Measurements from ENCODE around the gene PLA2G4D. TPM values are rescaled to one million over a fixed set of nuclear protein-coding genes. Genes with fewer than 3 reads are reported as not detected.
"Not testable (repeated sequence)": the region's sequence is repeated elsewhere in the genome, so short reads cannot be mapped to it uniquely, and the experiment has no call there.

The PLA2G4D gene
- total RNA-seq, 1 experiment from 2014 or later: not detected

- DNase-seq (ENCODE audit: low read depth, low spot score) (no peak), ATAC-seq (no peak)
- H3K4me3 ChIP-seq (ENCODE audit: low read depth in 2 of 2, low read length in 2 of 2): no peak overlapping the region
- in situ Hi-C loops (cut with HindIII; ENCODE audit: low pct_unique_long_range_greater_than_20kb, low sequenced_read_pairs): no loop called here
- TF ChIP-seq, protein P1, sequence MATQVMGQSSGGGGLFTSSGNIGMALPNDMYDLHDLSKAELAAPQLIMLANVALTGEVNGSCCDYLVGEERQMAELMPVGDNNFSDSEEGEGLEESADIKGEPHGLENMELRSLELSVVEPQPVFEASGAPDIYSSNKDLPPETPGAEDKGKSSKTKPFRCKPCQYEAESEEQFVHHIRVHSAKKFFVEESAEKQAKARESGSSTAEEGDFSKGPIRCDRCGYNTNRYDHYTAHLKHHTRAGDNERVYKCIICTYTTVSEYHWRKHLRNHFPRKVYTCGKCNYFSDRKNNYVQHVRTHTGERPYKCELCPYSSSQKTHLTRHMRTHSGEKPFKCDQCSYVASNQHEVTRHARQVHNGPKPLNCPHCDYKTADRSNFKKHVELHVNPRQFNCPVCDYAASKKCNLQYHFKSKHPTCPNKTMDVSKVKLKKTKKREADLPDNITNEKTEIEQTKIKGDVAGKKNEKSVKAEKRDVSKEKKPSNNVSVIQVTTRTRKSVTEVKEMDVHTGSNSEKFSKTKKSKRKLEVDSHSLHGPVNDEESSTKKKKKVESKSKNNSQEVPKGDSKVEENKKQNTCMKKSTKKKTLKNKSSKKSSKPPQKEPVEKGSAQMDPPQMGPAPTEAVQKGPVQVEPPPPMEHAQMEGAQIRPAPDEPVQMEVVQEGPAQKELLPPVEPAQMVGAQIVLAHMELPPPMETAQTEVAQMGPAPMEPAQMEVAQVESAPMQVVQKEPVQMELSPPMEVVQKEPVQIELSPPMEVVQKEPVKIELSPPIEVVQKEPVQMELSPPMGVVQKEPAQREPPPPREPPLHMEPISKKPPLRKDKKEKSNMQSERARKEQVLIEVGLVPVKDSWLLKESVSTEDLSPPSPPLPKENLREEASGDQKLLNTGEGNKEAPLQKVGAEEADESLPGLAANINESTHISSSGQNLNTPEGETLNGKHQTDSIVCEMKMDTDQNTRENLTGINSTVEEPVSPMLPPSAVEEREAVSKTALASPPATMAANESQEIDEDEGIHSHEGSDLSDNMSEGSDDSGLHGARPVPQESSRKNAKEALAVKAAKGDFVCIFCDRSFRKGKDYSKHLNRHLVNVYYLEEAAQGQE (IDR thresholded peaks at IDR 0.05; ENCODE audit: insufficient read depth in 1 of 2, low read depth in 2 of 2, low read length in 1 of 2): no peak
- TF ChIP-seq SIN3A (IDR thresholded peaks at IDR 0.05; ENCODE audit: borderline replicate concordance, insufficient read depth, low read depth, low read length): no peak
- TF ChIP-seq CTCF (IDR thresholded peaks at IDR 0.05): no peak
- TF ChIP-seq POLR2AphosphoS5 (IDR thresholded peaks at IDR 0.05; ENCODE audit: low read depth, low read length): no peak
- no peak for TF ChIP-seq TCF7L2 (IDR thresholded peaks at IDR 0.05; ENCODE audit: low read depth, low read length)
- no peaks in the 10 kb centered on the region; the same call in 1 of the 2 replicates for H3K27me3 ChIP-seq (ENCODE audit: control insufficient read depth, insufficient read depth, low read length)
- no TSS peak for BruUV-seq (replicated peaks)
- 0 out of 2 replicates have a peak, but pooled peaks cover 2% of the 10 kb centered on the region for H3K4me1 ChIP-seq (ENCODE audit: control insufficient read depth, insufficient read depth, low read length)
- intact Hi-C loops (cut with micrococcal nuclease; ENCODE audit: unreplicated experiment): no loop called here
- CTCF ChIA-PET: interaction anchor here (0.5 to 1.2 kb wide), 2 partner anchors 37 to 42 kb away, joined by 3 to 8 read pairs; no protein-coding TSS in a partner anchor
- no peaks in the 10 kb centered on the region for H3K9me3 ChIP-seq (ENCODE audit: control insufficient read depth, insufficient read depth, low read depth, low read length)
- POLR2A ChIA-PET: interaction anchor here (0.7 kb wide), 1 partner anchor 342 kb away, joined by 5 read pairs; no protein-coding TSS in a partner anchor
- H3K27ac ChIP-seq (ENCODE audit: low read length): no peak overlapping the region
- no peaks in the 10 kb centered on the region for H3K36me3 ChIP-seq (ENCODE audit: control insufficient read depth, insufficient read depth, low read length)
Measured at GRCh38 chr15:42093966-42094365, 396 bp downstream of the PLA2G4D start.

DNA sequence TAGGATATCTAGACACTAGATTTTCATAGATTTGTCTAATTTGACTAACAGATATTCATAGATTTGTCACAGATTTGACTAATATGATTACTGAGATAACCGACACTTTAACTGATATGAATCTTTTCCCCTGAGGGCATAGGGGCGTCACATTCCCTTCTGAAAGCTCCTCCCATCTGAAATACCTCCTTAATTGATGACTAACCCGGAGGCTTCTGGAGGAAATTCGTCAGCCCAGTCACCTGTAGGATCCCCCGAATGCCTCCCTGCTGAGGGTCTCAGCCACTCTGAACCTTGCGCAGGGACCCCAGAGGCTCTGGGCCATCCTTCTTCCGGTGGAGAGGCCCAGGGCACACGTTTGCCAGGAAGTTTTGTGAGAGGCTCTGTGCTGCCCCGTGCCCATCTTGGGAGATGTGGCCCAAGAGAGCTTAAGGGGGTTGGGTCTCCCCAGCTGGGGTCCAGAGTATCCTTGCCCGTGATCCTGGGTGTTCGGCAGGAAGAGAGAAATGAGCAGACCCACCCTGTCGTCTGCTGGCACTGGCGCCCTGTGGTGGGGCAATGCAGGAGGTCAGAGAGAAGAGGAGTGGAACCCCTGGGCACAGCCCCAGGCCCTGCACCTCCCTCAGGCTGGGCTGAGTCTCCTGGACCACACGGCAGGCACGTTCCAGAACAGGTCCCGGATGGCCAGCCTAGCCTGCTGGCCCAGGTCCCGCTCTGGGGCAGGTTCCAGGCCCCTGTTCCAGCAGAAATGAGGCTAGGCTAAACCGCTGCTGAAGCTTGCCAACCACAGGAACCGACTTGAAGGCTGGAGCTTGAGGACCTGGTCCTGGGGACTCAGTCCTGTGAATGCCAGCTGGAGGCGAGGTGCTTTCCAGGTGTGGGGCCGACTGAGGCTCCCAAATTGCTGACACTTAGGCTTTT is 1.7 kb downstream of the PLA2G4D start:
- Histone ChIP-seq H3K9me3 (ENCODE audit: control insufficient read depth, insufficient read depth, low read depth, low read length) (no peaks in the 10 kb centered on the region), H3K27ac (ENCODE audit: low read length) (no peak overlapping the region), H3K27me3 (ENCODE audit: control insufficient read depth, insufficient read depth, low read length) (no peaks in the 10 kb centered on the region), H3K4me1 (ENCODE audit: control insufficient read depth, insufficient read depth, low read length) (0 out of 2 replicates have a peak, but pooled peaks cover 2% of the 10 kb centered on the region), H3K36me3 (ENCODE audit: control insufficient read depth, insufficient read depth, low read length) (no peaks in the 10 kb centered on the region), H3K4me3 (ENCODE audit: low read depth in 2 of 2, low read length in 2 of 2) (no peak overlapping the region)
- in situ Hi-C loops (cut with HindIII; ENCODE audit: low pct_unique_long_range_greater_than_20kb, low sequenced_read_pairs) (no loop called here), intact Hi-C loops (cut with micrococcal nuclease; ENCODE audit: unreplicated experiment) (no loop called here)
- no peak for ATAC-seq
- CTCF ChIA-PET: interaction anchor here (0.7 kb wide), 1 partner anchor 198 kb away, joined by 6 read pairs; no protein-coding TSS in a partner anchor
- TF ChIP-seq SIN3A (IDR thresholded peaks at IDR 0.05; ENCODE audit: borderline replicate concordance, insufficient read depth, low read depth, low read length): no peak
- TF ChIP-seq, protein P1 (IDR thresholded peaks at IDR 0.05; ENCODE audit: insufficient read depth in 1 of 2, low read depth in 2 of 2, low read length in 1 of 2): no peak
- no peak for TF ChIP-seq TCF7L2 (IDR thresholded peaks at IDR 0.05; ENCODE audit: low read depth, low read length)
- no peak for TF ChIP-seq POLR2AphosphoS5 (IDR thresholded peaks at IDR 0.05; ENCODE audit: low read depth, low read length)
- TF ChIP-seq CTCF (IDR thresholded peaks at IDR 0.05): no peak
- POLR2A ChIA-PET: no interaction called here
- BruUV-seq (replicated peaks): no TSS peak
- DNase-seq (ENCODE audit: low read depth, low spot score): no peak

DNA sequence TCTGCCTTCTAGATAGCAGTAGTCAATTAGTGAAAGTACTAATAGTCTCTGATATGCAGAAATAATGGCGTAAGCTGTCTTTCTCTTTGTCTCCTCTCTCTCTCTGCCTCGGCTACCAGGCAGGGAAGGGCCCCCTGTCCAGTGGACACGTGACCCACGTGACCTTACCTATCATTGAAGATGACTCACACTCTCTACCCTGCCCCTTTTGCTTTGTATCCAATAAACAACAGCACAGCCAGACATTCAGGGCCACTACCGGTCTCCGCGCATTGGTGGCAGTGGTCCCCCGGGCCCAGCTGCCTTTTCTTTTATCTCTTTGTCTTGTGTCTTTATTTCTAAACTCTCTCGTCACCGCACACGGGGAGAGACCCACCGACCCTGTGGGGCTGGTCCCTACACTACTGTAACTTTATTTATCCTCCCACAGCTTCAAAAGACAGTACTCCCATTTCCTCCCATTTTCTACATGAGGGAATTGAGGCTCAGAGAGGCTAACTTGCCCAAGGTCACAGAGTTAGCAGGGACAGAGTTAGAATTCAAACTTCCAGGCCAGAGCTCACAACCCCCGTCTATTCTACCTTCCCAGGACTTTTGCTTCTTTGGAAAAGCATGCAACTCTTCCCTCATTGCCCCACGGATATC is 2.5 kb downstream of the PLA2G4D start:
- intact Hi-C loops (cut with micrococcal nuclease; ENCODE audit: unreplicated experiment); H3K36me3 ChIP-seq (ENCODE audit: control insufficient read depth, insufficient read depth, low read length); H3K27ac ChIP-seq (ENCODE audit: low read length); ATAC-seq; H3K4me1 ChIP-seq (ENCODE audit: control insufficient read depth, insufficient read depth, low read length); BruUV-seq (replicated peaks); in situ Hi-C loops (cut with HindIII; ENCODE audit: low pct_unique_long_range_greater_than_20kb, low sequenced_read_pairs); DNase-seq (ENCODE audit: low read depth, low spot score); H3K27me3 ChIP-seq (ENCODE audit: control insufficient read depth, insufficient read depth, low read length); POLR2A ChIA-PET; H3K4me3 ChIP-seq (ENCODE audit: low read depth in 2 of 2, low read length in 2 of 2); H3K9me3 ChIP-seq (ENCODE audit: control insufficient read depth, insufficient read depth, low read depth, low read length): not testable (repeated sequence)
- CTCF ChIA-PET: interaction anchor here (0.6 kb wide), 1 partner anchor 294 kb away, joined by 5 read pairs; no protein-coding TSS in a partner anchor
